GM18502 (cell line): ENCODE results near the gene KLHDC8A.

ENCODE experiments used
- ATAC-seq: cut with Tn5 transposase; IDR thresholded peaks from one replicate; pipeline ENCODE4 v1.9.1; 2021; ENCODE audit warnings: mild to moderate bottlenecking; ENCODE audit not compliant: unreplicated experiment, poor library complexity

Gene KLHDC8A

GRCh38 chr1:205348554-205349487 lies 7.9 kb downstream of the KLHDC8A start:
- ATAC-seq, result no peak

- ATAC-seq, result no peak
Observed at GRCh38 chr1:205346956-205347574, 9.7 kb downstream of the KLHDC8A start.

- no peak for ATAC-seq
Observed at GRCh38 chr1:205345761-205346160, 11.0 kb downstream of the KLHDC8A start.

- no peak for ATAC-seq
Observed at GRCh38 chr1:205344066-205344928, 12.4 kb downstream of the KLHDC8A start.

- no peak for ATAC-seq
Observed at GRCh38 chr1:205343431-205344065, 13.2 kb downstream of the KLHDC8A start.

- ATAC-seq, result no peak
Observed at GRCh38 chr1:205342986-205343385, 13.7 kb downstream of the KLHDC8A start.

GRCh38 chr1:205340676-205341075 lies 16.0 kb downstream of the KLHDC8A start:
- no peak for ATAC-seq

- peak; percentile 90 for ATAC-seq
Observed at GRCh38 chr1:205339717-205340116, 17.0 kb downstream of the KLHDC8A start.

GRCh38 chr1:205339197-205339702 lies 17.5 kb downstream of the KLHDC8A start:
- ATAC-seq, result no peak

GRCh38 chr1:205338011-205338410 lies 18.7 kb downstream of the KLHDC8A start:
- no peak for ATAC-seq

- ATAC-seq, result no peak
Observed at GRCh38 chr1:205337481-205337880, 19.2 kb downstream of the KLHDC8A start.

- ATAC-seq, result no peak
Observed at GRCh38 chr1:205335692-205336091, 21.0 kb downstream of the KLHDC8A start.

- no peak for ATAC-seq
Observed at GRCh38 chr1:205332015-205332791, 24.5 kb downstream of the KLHDC8A start.

GRCh38 chr1:205330150-205330549 lies 26.6 kb downstream of the KLHDC8A start:
- ATAC-seq, result no peak

- no peak for ATAC-seq
Observed at GRCh38 chr1:205329719-205330118, 27.0 kb downstream of the KLHDC8A start.

- no peak for ATAC-seq
Observed at GRCh38 chr1:205328476-205328875, 28.2 kb downstream of the KLHDC8A start.

- no peak for ATAC-seq
Observed at GRCh38 chr1:205326812-205327466, 29.8 kb downstream of the KLHDC8A start.

GRCh38 chr1:205325334-205325884 lies 31.3 kb downstream of the KLHDC8A start:
- ATAC-seq, result no peak
